Urinary bladder (tissue), 4 donors: ENCODE data around the gene COLEC12. TPM values are rescaled to one million over a fixed set of nuclear protein-coding genes. Genes with fewer than 3 reads are reported as not detected.

Source experiments
- DNase-seq: peaks from one replicate; pipeline ENCODE4 v3.0.0-alpha.2; 2015; ENCODE audit errors: extremely low spot score
- H3K27ac ChIP-seq: one replicate; pipeline ENCODE4 v1.5.1; 2013; ENCODE audit warnings: low read depth, mild to moderate bottlenecking, moderate library complexity
- H3K36me3 ChIP-seq: one replicate; pipeline ENCODE4 v1.6.1; 2013; ENCODE audit warnings: mild to moderate bottlenecking, moderate library complexity; ENCODE audit not compliant: insufficient read depth
- H3K4me1 ChIP-seq: one replicate; pipeline ENCODE4 v1.6.1; 2013; ENCODE audit warnings: mild to moderate bottlenecking, moderate library complexity; ENCODE audit not compliant: insufficient read depth
- H3K4me3 ChIP-seq: one replicate; pipeline ENCODE4 v1.5.1; 2013; ENCODE audit warnings: low read depth, low read length
- WGBS: extraction: QIAGEN DNeasy Blood & Tissue Kit; methylation state at CpG from one replicate; pipeline ENCODE4 v1.1.7; 2013; 5-methylcytosine and 5-hydroxymethylcytosine counted together
- polyA plus RNA-seq: library from polyadenylated mRNA; stranded (reverse); fragments of 200-250 nt; gene quantifications from one replicate; pipeline ENCODE4 v1.2.3, GENCODE V29; 2013
- total RNA-seq: library from RNA; depleted of rRNA; stranded (reverse); fragments of >200 nt; gene quantifications from one replicate; pipeline ENCODE4 v1.2.3, GENCODE V29; 2014
- donor health status: healthy with polysubstance abuse.
- donor health status: healthy.

The COLEC12 gene
- total and polyA plus RNA-seq, 2 donors = 31.9 to 92.7 TPM

GRCh38 chr18:433298-433697 is 67.2 kb downstream of the COLEC12 start:
- H3K27ac ChIP-seq = no peak overlapping the region
- H3K36me3 ChIP-seq = no peaks in the 10 kb centered on the region
- H3K4me3 ChIP-seq = no peak overlapping the region
- no peak for DNase-seq
- 67% methylated on average over 3 of the region's 3 CpGs for WGBS
- no peaks in the 10 kb centered on the region for H3K4me1 ChIP-seq

- Histone ChIP-seq H3K4me1 (no peaks in the 10 kb centered on the region), H3K36me3 (no peaks in the 10 kb centered on the region), H3K4me3 (no peak overlapping the region), H3K27ac (no peak overlapping the region)
- 80% methylated on average over 4 of the region's 4 CpGs for WGBS
- DNase-seq = no peak
Measured at GRCh38 chr18:432791-433190, 67.7 kb downstream of the COLEC12 start.

- no peak overlapping the region for H3K27ac ChIP-seq
- H3K4me3 ChIP-seq = no peak overlapping the region
- H3K36me3 ChIP-seq = no peaks in the 10 kb centered on the region
- WGBS = 45% methylated on average over 1 of the region's 1 CpG
- no peaks in the 10 kb centered on the region for H3K4me1 ChIP-seq
- DNase-seq = no peak
Measured at GRCh38 chr18:429030-429429, 71.5 kb downstream of the COLEC12 start.

- Histone ChIP-seq H3K4me3 (no peak overlapping the region), H3K36me3 (no peaks in the 10 kb centered on the region), H3K4me1 (no peaks in the 10 kb centered on the region), H3K27ac (no peak overlapping the region)
- WGBS = 81% methylated on average over 8 of the region's 8 CpGs
- DNase-seq = no peak
Measured at GRCh38 chr18:427005-427404, 73.5 kb downstream of the COLEC12 start.

GRCh38 chr18:425106-425745 is 75.3 kb downstream of the COLEC12 start:
- 88% methylated on average over 7 of the region's 7 CpGs for WGBS
- no peak for DNase-seq
- Histone ChIP-seq H3K36me3 (no peaks in the 10 kb centered on the region), H3K4me3 (no peak overlapping the region), H3K4me1 (no peaks in the 10 kb centered on the region), H3K27ac (no peak overlapping the region)

GRCh38 chr18:424668-425067 is 75.8 kb downstream of the COLEC12 start:
- DNase-seq = no peak
- Histone ChIP-seq H3K36me3 (no peaks in the 10 kb centered on the region), H3K27ac (no peak overlapping the region), H3K4me3 (no peak overlapping the region), H3K4me1 (no peaks in the 10 kb centered on the region)
- 78% methylated on average over 5 of the region's 5 CpGs for WGBS

- 63% methylated on average over 7 of the region's 7 CpGs for WGBS
- Histone ChIP-seq H3K4me3 (no peak overlapping the region), H3K4me1 (no peaks in the 10 kb centered on the region), H3K27ac (no peak overlapping the region), H3K36me3 (no peaks in the 10 kb centered on the region)
- DNase-seq = peak; percentile 33
Measured at GRCh38 chr18:424071-424661, 76.3 kb downstream of the COLEC12 start.

GRCh38 chr18:422966-423365 is 77.5 kb downstream of the COLEC12 start:
- Histone ChIP-seq H3K27ac (no peak overlapping the region), H3K4me1 (no peaks in the 10 kb centered on the region), H3K36me3 (no peaks in the 10 kb centered on the region), H3K4me3 (no peak overlapping the region)
- DNase-seq = no peak
- 66% methylated on average over 4 of the region's 4 CpGs for WGBS

GRCh38 chr18:421247-422155 is 79.0 kb downstream of the COLEC12 start:
- no peak overlapping the region for H3K27ac ChIP-seq
- no peak overlapping the region for H3K4me3 ChIP-seq
- H3K36me3 ChIP-seq = no peaks in the 10 kb centered on the region
- H3K4me1 ChIP-seq = no peaks in the 10 kb centered on the region
- no peak for DNase-seq
- WGBS = 32% methylated on average over 6 of the region's 6 CpGs

- 68% methylated on average over 3 of the region's 3 CpGs for WGBS
- Histone ChIP-seq H3K4me1 (no peaks in the 10 kb centered on the region), H3K4me3 (no peak overlapping the region), H3K27ac (no peak overlapping the region), H3K36me3 (no peaks in the 10 kb centered on the region)
- no peak for DNase-seq
Measured at GRCh38 chr18:420661-421246, 79.7 kb downstream of the COLEC12 start.

- WGBS = 84% methylated on average over 5 of the region's 5 CpGs
- H3K4me1 ChIP-seq = no peaks in the 10 kb centered on the region
- no peak for DNase-seq
- no peak overlapping the region for H3K27ac ChIP-seq
- no peaks in the 10 kb centered on the region for H3K36me3 ChIP-seq
- no peak overlapping the region for H3K4me3 ChIP-seq
Measured at GRCh38 chr18:419541-420175, 80.8 kb downstream of the COLEC12 start.

- H3K4me3 ChIP-seq = no peak overlapping the region
- H3K4me1 ChIP-seq = no peaks in the 10 kb centered on the region
- H3K27ac ChIP-seq = no peak overlapping the region
- no peak for DNase-seq
- 51% methylated on average over 5 of the region's 5 CpGs for WGBS
- H3K36me3 ChIP-seq = no peaks in the 10 kb centered on the region
Measured at GRCh38 chr18:417495-417894, 83.0 kb downstream of the COLEC12 start.

- H3K36me3 ChIP-seq = no peaks in the 10 kb centered on the region
- H3K4me1 ChIP-seq = no peaks in the 10 kb centered on the region
- 86% methylated on average over 1 of the region's 1 CpG for WGBS
- no peak overlapping the region for H3K4me3 ChIP-seq
- no peak overlapping the region for H3K27ac ChIP-seq
- DNase-seq = no peak
Measured at GRCh38 chr18:416930-417329, 83.6 kb downstream of the COLEC12 start.
